Cardiac ventricle fibroblast (primary cell): ENCODE measurements around the gene ZNF416. TPM values are rescaled to one million over a fixed set of nuclear protein-coding genes. Genes with fewer than 3 reads are reported as not detected.

Experiments
- total RNA-seq: library from RNA; depleted of rRNA; stranded (reverse); fragments of >200 nt; gene quantifications from 2 replicates; pipeline ENCODE4 v1.2.3, GENCODE V29; 2015

The ZNF416 gene
- total RNA-seq, result 2.5 and 2.6 TPM in 2 replicates

DNA sequence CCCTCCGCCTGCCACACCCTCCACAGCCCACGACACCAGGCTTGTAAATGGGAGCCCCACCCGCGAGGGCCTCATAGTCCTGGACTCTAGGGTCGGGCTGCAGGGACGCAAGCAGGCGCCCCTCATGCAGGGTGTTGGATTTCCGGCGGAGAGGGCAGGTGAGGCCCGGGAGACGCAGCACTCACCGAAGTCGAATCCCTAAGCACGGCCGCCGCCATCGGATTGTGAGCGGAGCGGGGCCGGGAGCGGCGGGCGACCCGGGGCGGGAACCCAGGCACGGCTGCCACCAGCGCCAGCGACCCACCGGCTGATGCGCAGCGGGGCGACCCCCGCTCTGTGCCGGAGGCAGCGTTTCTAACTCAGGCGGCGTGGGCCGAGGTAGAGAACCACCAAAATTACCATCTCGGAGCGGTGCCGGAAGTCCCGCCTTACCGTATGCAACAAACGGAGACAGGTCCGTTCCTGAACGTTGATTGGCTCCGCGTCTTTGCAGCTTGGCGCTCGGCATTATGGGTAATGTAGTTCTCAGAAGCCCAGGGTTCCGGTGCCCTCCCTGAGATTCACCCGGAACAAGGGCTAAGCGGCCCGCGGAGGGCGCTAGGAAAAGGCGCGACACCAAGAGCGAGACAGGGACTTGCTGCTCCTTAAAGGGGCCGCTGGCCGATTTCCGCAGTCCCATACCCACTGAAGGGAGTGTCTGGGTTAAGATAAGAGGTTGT lies at the start of gene ZNF416:
Gene ZNF416, minus strand, starts transcription at position 425 of the 719 bp plus-strand sequence. Its CDS starts 207 bp downstream, at position 218.

GRCh38 chr19:57613941-57614743 lies 35.4 kb upstream of the ZNF416 start, which contains the start of gene ZNF134:
Gene ZNF134 (plus strand): TSS chr19:57614242. CDS start chr19:57619469, 5,227 bp downstream.

GRCh38 chr19:57599761-57600383 lies 21.2 kb upstream of the ZNF416 start, which contains the start of gene ZNF530:
Gene ZNF530 (plus strand): TSS chr19:57599885. CDS start chr19:57604346, 4,461 bp downstream.

GRCh38 chr19:57583521-57584416 lies 5.1 kb upstream of the ZNF416 start, which contains the start of gene ZIK1:
Gene ZIK1 (plus strand): TSS chr19:57584145. CDS start chr19:57584357, 212 bp downstream.

DNA sequence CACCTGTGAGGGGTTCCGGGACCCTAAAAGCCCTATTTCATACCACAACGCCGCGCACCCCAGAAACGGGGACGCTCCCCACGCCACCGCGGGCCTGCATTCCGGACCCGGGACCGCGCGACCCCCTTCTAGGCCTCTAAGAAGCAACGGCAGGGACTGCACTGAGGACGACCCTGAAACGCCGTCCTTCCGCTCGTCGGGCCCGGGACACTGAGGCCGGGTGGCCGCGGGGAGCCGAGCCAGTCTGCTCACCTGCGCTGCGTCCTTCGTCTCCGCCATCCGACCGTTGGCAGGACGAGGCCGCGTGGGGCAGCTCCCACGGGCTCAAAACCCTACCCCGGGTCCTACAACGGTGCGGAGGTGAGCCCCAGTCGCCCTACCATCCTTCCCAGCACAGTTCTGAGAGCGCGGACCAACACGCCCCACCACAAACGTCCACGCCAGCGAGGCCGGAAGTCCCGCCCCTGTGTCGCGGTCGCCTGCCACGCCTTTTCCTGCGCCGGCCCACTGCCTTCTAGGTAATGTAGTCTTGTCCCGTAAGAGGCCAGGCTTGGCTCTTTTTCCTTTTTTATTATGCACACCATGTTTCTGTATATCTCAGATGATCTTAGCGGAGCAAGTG lies 19.2 kb downstream of the ZNF416 start, which contains the start of gene ZNF550:
Gene ZNF550, minus strand, starts transcription at position 460 of the 622 bp plus-strand sequence. Its CDS starts 181 bp downstream, at position 279.

GRCh38 chr19:57527136-57527881 lies 51.4 kb downstream of the ZNF416 start, which contains the start of gene ZNF549:
Gene ZNF549 (plus strand): TSS chr19:57527356. CDS start chr19:57527574, 218 bp downstream.

Other genes starting within 250 kb of the ZNF416 start
- gene ZNF304, start 227.6 kb downstream of the ZNF416 start, total RNA-seq, result 5.7 and 7.4 TPM in 2 replicates
- 10.2 and 20.4 TPM in 2 replicates for gene TRAPPC2B, start 215.4 kb downstream of the ZNF416 start, total RNA-seq
- gene ZNF547, start 215.4 kb downstream of the ZNF416 start, total RNA-seq, result 1.6 and 7.7 TPM in 2 replicates
- gene ZNF548, start 189.1 kb downstream of the ZNF416 start, total RNA-seq, result 13.2 and 16.8 TPM in 2 replicates
- 4.2 and 5.2 TPM in 2 replicates for gene ZNF17, start 167.8 kb downstream of the ZNF416 start, total RNA-seq
- gene ZNF749, start 143.6 kb downstream of the ZNF416 start, total RNA-seq, result 4.1 and 4.6 TPM in 2 replicates
- 0.29 and 1.1 TPM in 2 replicates for gene VN1R1, start 121.8 kb downstream of the ZNF416 start, total RNA-seq
- gene ZNF772, start 101.3 kb downstream of the ZNF416 start, total RNA-seq, result 12.9 and 14.2 TPM in 2 replicates
- gene ZNF419, start 91.2 kb downstream of the ZNF416 start, total RNA-seq, result 8.7 and 16.9 TPM in 2 replicates
- 11.2 and 16.2 TPM in 2 replicates for gene ZNF773, start 79.0 kb downstream of the ZNF416 start, total RNA-seq
- 2.5 and 5.0 TPM in 2 replicates for gene ZNF549, start 51.6 kb downstream of the ZNF416 start, total RNA-seq
- gene ZNF550, start 19.0 kb downstream of the ZNF416 start, total RNA-seq, result 6.6 and 9.3 TPM in 2 replicates
- gene ZIK1, start 5.2 kb upstream of the ZNF416 start, total RNA-seq, result 3.9 and 9.7 TPM in 2 replicates
- gene ZNF530, start 21.0 kb upstream of the ZNF416 start, total RNA-seq, result 1.5 and 1.7 TPM in 2 replicates
- 16.2 and 34.6 TPM in 2 replicates for gene ZNF134, start 35.3 kb upstream of the ZNF416 start, total RNA-seq
- gene ZNF211, start 54.3 kb upstream of the ZNF416 start, total RNA-seq, result 4.4 and 4.5 TPM in 2 replicates
- gene ZSCAN4, start 90.0 kb upstream of the ZNF416 start, total RNA-seq, result not detected in 2 replicates
- 5.1 and 5.9 TPM in 2 replicates for gene ZNF551, start 103.1 kb upstream of the ZNF416 start, total RNA-seq
- gene ZNF154, start 130.3 kb upstream of the ZNF416 start, total RNA-seq, result 3.6 and 4.7 TPM in 2 replicates
- 5.6 and 7.5 TPM in 2 replicates for gene ZNF671, start 148.7 kb upstream of the ZNF416 start, total RNA-seq
- gene ZNF776, start 167.9 kb upstream of the ZNF416 start, total RNA-seq, result 6.7 and 7.4 TPM in 2 replicates
- 8.6 and 9.0 TPM in 2 replicates for gene ZNF586, start 190.8 kb upstream of the ZNF416 start, total RNA-seq
- 2.0 and 3.4 TPM in 2 replicates for gene ZNF552, start 236.0 kb upstream of the ZNF416 start, total RNA-seq